Adipocyte (in vitro differentiated cells): ENCODE data around the gene CRABP2.

Source experiments
- DNase-seq: peaks from one replicate; pipeline ENCODE4 v3.0.0-alpha.2; 2015; ENCODE audit warnings: low read depth
- H3K27me3 ChIP-seq: replicated peaks from 2 replicates; pipeline ENCODE4 v1.7.0; 2013; ENCODE audit warnings: mild to moderate bottlenecking, low read length, moderate library complexity; ENCODE audit not compliant: control insufficient read depth, insufficient read depth
- H3K36me3 ChIP-seq: 2 replicates; pipeline ENCODE4 v1.7.0; 2013; ENCODE audit warnings: low read length, mild to moderate bottlenecking, moderate library complexity; ENCODE audit not compliant: control insufficient read depth, insufficient read depth, severe bottlenecking
- H3K4me1 ChIP-seq: 2 replicates; pipeline ENCODE4 v1.7.0; 2013; ENCODE audit warnings: mild to moderate bottlenecking, low read length, moderate library complexity; ENCODE audit not compliant: control insufficient read depth, insufficient read depth
- H3K4me3 ChIP-seq: 2 replicates; pipeline ENCODE4 v1.7.0; 2013; ENCODE audit warnings: mild to moderate bottlenecking, low read length, moderate library complexity
- H3K9ac ChIP-seq: 2 replicates; pipeline ENCODE4 v1.7.0; 2013; ENCODE audit warnings: mild to moderate bottlenecking, low read length, moderate library complexity
- H3K9me3 ChIP-seq: 2 replicates; pipeline ENCODE4 v1.7.0; 2013; ENCODE audit warnings: mild to moderate bottlenecking, low read length, moderate library complexity; ENCODE audit not compliant: control insufficient read depth

CRABP2 gene

DNA sequence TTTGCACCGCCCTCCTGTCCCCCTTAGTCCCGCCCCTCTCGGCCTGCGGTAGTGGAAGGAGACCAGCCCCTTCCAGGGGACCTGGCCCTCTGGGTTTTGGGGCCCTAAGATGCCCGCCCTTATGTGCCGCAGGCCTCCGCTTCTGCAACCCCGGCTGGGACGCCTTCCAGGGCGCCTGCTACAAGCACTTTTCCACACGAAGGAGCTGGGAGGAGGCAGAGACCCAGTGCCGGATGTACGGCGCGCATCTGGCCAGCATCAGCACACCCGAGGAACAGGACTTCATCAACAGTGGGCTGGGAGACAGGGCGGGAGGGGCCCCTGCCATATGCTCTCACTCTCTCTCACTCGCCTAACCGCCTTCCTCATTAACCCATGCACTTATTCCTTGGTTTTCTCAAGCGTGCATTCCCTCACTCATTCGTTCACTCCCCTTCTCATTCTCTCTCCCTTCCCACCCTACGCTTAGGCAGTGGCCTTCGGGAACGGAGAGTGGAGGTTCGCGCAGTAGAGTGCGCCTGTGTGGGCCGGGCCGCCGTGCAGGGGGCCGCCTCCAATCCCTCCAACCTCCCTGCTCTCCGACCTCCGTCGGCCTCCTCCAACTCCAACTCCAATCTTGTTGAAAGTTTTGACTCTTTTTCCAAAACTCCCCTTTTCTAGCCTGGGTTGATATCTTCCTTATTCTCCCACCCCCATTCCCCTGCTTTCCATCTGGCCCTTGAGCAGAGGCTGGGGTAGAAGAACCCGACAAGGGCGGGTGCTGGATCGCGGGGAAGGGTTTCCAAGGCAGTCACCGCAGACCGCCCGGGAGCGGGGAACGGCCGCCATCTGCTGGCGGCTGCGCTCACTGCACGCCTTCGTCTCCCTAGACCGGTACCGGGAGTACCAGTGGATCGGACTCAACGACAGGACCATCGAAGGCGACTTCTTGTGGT is 48.3 kb downstream of the CRABP2 start:
- DNase-seq: peak; percentile 89
- H3K4me3 ChIP-seq: peak overlapping the region; percentile 45
- no peak overlapping the region for H3K9ac ChIP-seq
- peaks cover 40% of the 10 kb centered on the region for H3K27me3 ChIP-seq
- no peaks in the 10 kb centered on the region for H3K36me3 ChIP-seq
- H3K9me3 ChIP-seq: no peaks in the 10 kb centered on the region
- peaks cover 30% of the 10 kb centered on the region for H3K4me1 ChIP-seq

DNA sequence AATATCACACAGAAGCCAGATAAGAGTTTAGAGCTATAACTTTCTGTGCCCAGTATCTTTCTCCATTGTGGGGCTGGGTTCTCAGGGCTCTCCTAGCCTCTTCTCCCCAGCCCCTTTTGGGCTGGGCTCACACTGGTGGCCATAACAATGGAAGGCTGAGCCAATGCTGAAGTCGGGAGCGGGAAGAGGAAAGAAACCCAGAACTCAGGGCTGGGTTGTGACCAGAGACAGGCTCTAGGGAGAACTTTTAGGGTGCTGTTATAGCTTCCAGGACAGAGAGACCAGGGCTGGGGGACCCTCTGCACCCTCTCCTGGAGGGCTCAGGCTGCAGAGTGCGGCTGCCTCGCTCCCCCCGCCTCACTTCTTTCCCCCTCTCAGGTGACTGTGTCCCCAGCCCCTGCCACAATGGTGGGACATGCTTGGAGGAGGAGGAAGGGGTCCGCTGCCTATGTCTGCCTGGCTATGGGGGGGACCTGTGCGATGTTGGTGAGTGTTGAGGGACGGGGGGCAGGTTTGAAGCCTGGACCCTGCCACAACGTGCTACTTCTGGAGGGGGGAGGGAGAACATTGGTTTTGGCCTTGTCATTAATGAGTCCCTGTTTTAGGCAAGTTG is 49.4 kb downstream of the CRABP2 start:
- H3K9me3 ChIP-seq: no peaks in the 10 kb centered on the region
- H3K4me3 ChIP-seq: no peak overlapping the region
- H3K9ac ChIP-seq: no peak overlapping the region
- peaks cover 49% of the 10 kb centered on the region for H3K27me3 ChIP-seq
- no peak for DNase-seq
- no peaks in the 10 kb centered on the region for H3K36me3 ChIP-seq
- peaks cover 19% of the 10 kb centered on the region for H3K4me1 ChIP-seq

GRCh38 chr1:156655151-156655903 is 50.1 kb downstream of the CRABP2 start:
- no peaks in the 10 kb centered on the region for H3K36me3 ChIP-seq
- no peak overlapping the region for H3K4me3 ChIP-seq
- no peak for DNase-seq
- no peaks in the 10 kb centered on the region for H3K9me3 ChIP-seq
- peaks cover 12% of the 10 kb centered on the region for H3K4me1 ChIP-seq
- H3K9ac ChIP-seq: no peak overlapping the region
- peaks cover 53% of the 10 kb centered on the region for H3K27me3 ChIP-seq

DNA sequence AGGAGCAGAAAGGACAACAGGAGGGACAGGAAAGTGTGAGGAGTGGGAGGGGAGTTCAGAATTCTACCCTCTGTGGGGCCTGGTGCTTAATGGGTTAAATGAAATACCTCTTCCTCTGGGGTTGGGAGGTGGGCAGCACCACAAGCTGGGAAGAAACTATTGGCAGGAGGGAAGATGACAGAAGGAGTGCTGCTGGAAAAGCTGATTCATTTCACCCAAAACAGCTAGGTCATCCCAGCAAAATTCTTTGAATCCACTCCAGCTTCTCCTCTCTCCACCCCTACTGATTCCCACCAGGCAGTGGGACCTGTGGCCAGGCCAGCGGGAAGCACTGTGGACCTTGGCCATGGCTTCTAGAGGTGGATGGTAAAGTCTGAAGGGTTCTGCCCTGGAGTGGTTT is 50.7 kb downstream of the CRABP2 start:
- Histone ChIP-seq H3K27me3 (peaks cover 58% of the 10 kb centered on the region), H3K36me3 (no peaks in the 10 kb centered on the region), H3K9me3 (no peaks in the 10 kb centered on the region), H3K9ac (no peak overlapping the region), H3K4me1 (peaks cover 9% of the 10 kb centered on the region), H3K4me3 (no peak overlapping the region)
- DNase-seq: no peak

DNA sequence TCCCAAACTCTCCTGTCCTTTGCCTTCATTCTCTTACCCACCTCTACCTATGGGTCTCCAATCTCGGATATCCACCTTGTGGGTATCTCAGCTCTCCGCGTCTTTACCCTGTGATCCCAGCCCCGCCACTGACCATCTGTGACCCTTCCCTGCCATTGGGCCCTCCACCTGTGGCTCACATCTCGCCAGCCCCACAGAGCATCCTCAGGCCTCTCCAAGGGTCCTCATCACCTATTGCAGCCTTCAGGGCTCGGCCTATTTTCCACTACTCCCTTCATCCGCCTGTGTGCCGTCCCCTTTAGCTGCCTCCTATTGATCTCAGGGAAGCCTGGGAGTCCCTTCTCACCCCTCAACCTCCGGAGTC is 52.4 kb downstream of the CRABP2 start:
- Histone ChIP-seq H3K36me3 (no peaks in the 10 kb centered on the region), H3K27me3 (peaks cover 73% of the 10 kb centered on the region), H3K4me1 (peaks cover 6% of the 10 kb centered on the region), H3K9me3 (no peaks in the 10 kb centered on the region), H3K4me3 (no peak overlapping the region), H3K9ac (no peak overlapping the region)
- DNase-seq: no peak

- DNase-seq: peak; percentile 74
Measured at GRCh38 chr1:156652131-156652991, 53.0 kb downstream of the CRABP2 start.

More at GRCh38 chr1:156652131-156652991, 53.0 kb downstream of the CRABP2 start:
- Histone ChIP-seq H3K4me1 (peaks cover 6% of the 10 kb centered on the region), H3K36me3 (no peaks in the 10 kb centered on the region), H3K27me3 (peaks cover 79% of the 10 kb centered on the region), H3K9me3 (no peaks in the 10 kb centered on the region), H3K4me3 (no peak overlapping the region), H3K9ac (no peak overlapping the region)
